HEK293 (cell line): ENCODE data around the gene MYORG.
A peak's percentile ranks its signal among the peaks of the same experiment; 100 is the strongest.

Experiments
- CTCF ChIA-PET: fragments of 350-600 bp; formaldehyde crosslinking; extraction: SDS; loops from one replicate; lab custom pipeline; 2021; ENCODE audit warnings: antibody characterized with exemption; lab: Yijun Ruan, JAX
- POLR2A ChIA-PET: fragments of 300-600 bp; formaldehyde crosslinking; extraction: SDS; loops from one replicate; lab custom pipeline; 2020; ENCODE audit warnings: antibody characterized with exemption, inconsistent platforms; lab: Yijun Ruan, JAX
- H3K27ac ChIP-seq: fragments of 200-500 bp; sonication (Bioruptor generic); 2 replicates; pipeline ENCODE4 v1.5.1; 2014; ENCODE audit warnings: low read depth, low read length, control low read depth, inconsistent platforms; ENCODE audit errors: extremely low read depth
- H3K36me3 ChIP-seq, 2 experiments: fragments of 200-500 bp in 1 of 2; sonication (Bioruptor generic) in 1 of 2; 1 replicate in 1 of 2; 2 replicates in 1 of 2; pipeline ENCODE4 v1.5.1; 2014 to 2017; ENCODE audit warnings: inconsistent platforms in 2 of 2, low read length in 2 of 2; ENCODE audit not compliant: control insufficient read depth in 2 of 2, insufficient read depth in 1 of 2
- H3K4me1 ChIP-seq: fragments of 200-500 bp; sonication (Bioruptor generic); 2 replicates; pipeline ENCODE4 v1.5.1; 2014; ENCODE audit warnings: mild to moderate bottlenecking, low read length, inconsistent platforms; ENCODE audit not compliant: control insufficient read depth, insufficient read depth
- H3K4me3 ChIP-seq: 2 replicates; pipeline ENCODE4 v1.5.1; 2011; ENCODE audit warnings: low read depth, mild to moderate bottlenecking, control low read depth, low read length, moderate library complexity
- H3K9me3 ChIP-seq: fragments of 200-500 bp; sonication (Bioruptor generic); 2 replicates; pipeline ENCODE4 v1.5.1; 2014; ENCODE audit warnings: low read depth, low read length, inconsistent platforms; ENCODE audit not compliant: control insufficient read depth, insufficient read depth
- HOXA7 ChIP-seq: sonication (generic); formaldehyde crosslinking; IDR thresholded peaks from 2 replicates; pipeline ENCODE4 v1.8.1; 2022; ENCODE audit warnings: missing genetic modification reagents, borderline replicate concordance
- KLF9 ChIP-seq: fragments of 450-650 bp; formaldehyde crosslinking; IDR thresholded peaks from 2 replicates; pipeline ENCODE4 v1.5.1; 2016; ENCODE audit warnings: missing biosample characterization, missing genetic modification characterization, low read depth
- PRDM2 ChIP-seq: fragments of 450-650 bp; formaldehyde crosslinking; IDR thresholded peaks from 2 replicates; pipeline ENCODE4 v1.5.1; 2016; ENCODE audit warnings: missing biosample characterization, missing genetic modification characterization, borderline replicate concordance
- YY1 ChIP-seq: fragments of 450-650 bp; formaldehyde crosslinking; IDR thresholded peaks from 2 replicates; pipeline ENCODE4 v1.5.1; 2018; ENCODE audit warnings: missing biosample characterization, missing genetic modification characterization
- YY2 ChIP-seq: fragments of 450-650 bp; formaldehyde crosslinking; IDR thresholded peaks from 2 replicates; pipeline ENCODE4 v1.5.1; 2016; ENCODE audit warnings: missing biosample characterization, missing genetic modification characterization
- ZBTB8A ChIP-seq: fragments of 450-650 bp; formaldehyde crosslinking; IDR thresholded peaks from 2 replicates; pipeline ENCODE4 v1.5.1; 2016; ENCODE audit warnings: missing biosample characterization, missing genetic modification characterization
- ZNF155 ChIP-seq: fragments of 450-650 bp; formaldehyde crosslinking; IDR thresholded peaks from 2 replicates; pipeline ENCODE4 v1.5.1; 2016; ENCODE audit warnings: missing biosample characterization, missing genetic modification characterization
- ZNF23 ChIP-seq: fragments of 450-650 bp; formaldehyde crosslinking; IDR thresholded peaks from 2 replicates; pipeline ENCODE4 v1.5.1; 2016; ENCODE audit warnings: missing biosample characterization, missing genetic modification characterization, borderline replicate concordance
- ZNF274 ChIP-seq, 2 experiments: fragments of 200-500 bp in 1 of 2; fragments of 450-650 bp in 1 of 2; sonication (Bioruptor generic) in 1 of 2; formaldehyde crosslinking in 1 of 2; IDR thresholded peaks; 2 replicates each; pipeline versions ENCODE4 v1.5.1 to v1.6.1; 2014 to 2016; ENCODE audit warnings: borderline replicate concordance in 1 of 2, inconsistent platforms in 1 of 2, low read length in 1 of 2, missing biosample characterization in 1 of 2, missing genetic modification characterization in 1 of 2
- ZNF324 ChIP-seq: fragments of 450-650 bp; formaldehyde crosslinking; IDR thresholded peaks from 2 replicates; pipeline ENCODE4 v1.5.1; 2016; ENCODE audit warnings: missing biosample characterization, missing genetic modification characterization
- ZNF394 ChIP-seq: fragments of 450-650 bp; formaldehyde crosslinking; IDR thresholded peaks from 2 replicates; pipeline ENCODE4 v1.5.1; 2016; ENCODE audit warnings: missing biosample characterization, missing genetic modification characterization, mild to moderate bottlenecking, moderate library complexity, borderline replicate concordance
- ZNF449 ChIP-seq: fragments of 450-650 bp; formaldehyde crosslinking; IDR thresholded peaks from 2 replicates; pipeline ENCODE4 v1.5.1; 2017; ENCODE audit warnings: missing biosample characterization, mild to moderate bottlenecking, missing genetic modification characterization, moderate library complexity
- ZNF513 ChIP-seq: fragments of 450-650 bp; IDR thresholded peaks from 2 replicates; pipeline ENCODE4 v1.5.1; 2018; ENCODE audit warnings: missing biosample characterization, missing genetic modification characterization
- ZNF585B ChIP-seq: fragments of 450-650 bp; formaldehyde crosslinking; IDR thresholded peaks from 2 replicates; pipeline ENCODE4 v1.5.1; 2016; ENCODE audit warnings: missing biosample characterization, missing genetic modification characterization

The MYORG gene

GRCh38 chr9:34376596-34377403 lies at the start of gene MYORG (continued):
- TF ChIP-seq ZNF513 (tag by site-specific recombination) (no peak), KLF9 (tag by site-specific recombination) (peak; percentile 96), ZNF155 (tag by site-specific recombination) (no peak), YY1 (tag by site-specific recombination) (no peak), YY2 (tag by site-specific recombination) (0 out of 2 replicates have a peak, but pooled peaks have one; percentile 32), ZNF449 (tag by site-specific recombination) (peak; percentile 11; the same call in 1 of the 2 replicates), ZBTB8A (peak; percentile 100), ZNF274 (IDR thresholded peaks at IDR 0.05; ENCODE audit: low read length) (no peak), ZNF274 (tag by site-specific recombination; IDR thresholded peaks at IDR 0.05; ENCODE audit: borderline replicate concordance) (no peak), ZNF23 (tag by site-specific recombination) (no peak), PRDM2 (no peak), ZNF585B (tag by site-specific recombination) (no peak)

- no peak for TF ChIP-seq HOXA7 (CRISPR knock-in tag)
- TF ChIP-seq ZNF324 (tag by site-specific recombination) = no peak
- TF ChIP-seq ZNF394 (tag by site-specific recombination) = no peak
- Histone ChIP-seq H3K36me3 (no peaks in the 10 kb centered on the region; a peak in 1 of 3 replicates), H3K27ac (no peak overlapping the region), H3K9me3 (no peaks in the 10 kb centered on the region), H3K4me1 (no peaks in the 10 kb centered on the region), H3K4me3 (no peak overlapping the region)
- CTCF ChIA-PET = interaction anchor here (0.6 to 2.4 kb wide), 3 partner anchors 16 to 172 kb away, joined by 3 to 8 read pairs (median 7); a partner anchor contains a TSS
- POLR2A ChIA-PET = interaction anchor here (0.8 kb wide), 1 partner anchor 16 kb away, joined by 3 read pairs; no protein-coding TSS in a partner anchor
These were observed 43.2 kb upstream of the MYORG start for GRCh38 chr9:34419716-34420504.
